H1 (cell line): Measurements from ENCODE around the gene ADCY6. TPM values are rescaled to one million over a fixed set of nuclear protein-coding genes. Genes with fewer than 3 reads are reported as not detected.

Experiments
- CTCF ChIA-PET: fragments of 300-600 bp; sonication (Branson Sonifier 250); formaldehyde crosslinking; loops from one replicate; lab custom pipeline; 2021; ENCODE audit not compliant: partially characterized antibody; lab: Charles Lee
- POLR2A ChIA-PET: fragments of 300-600 bp; sonication (Branson Sonifier 250); formaldehyde crosslinking; loops from one replicate; lab custom pipeline; 2021; ENCODE audit warnings: inconsistent platforms; ENCODE audit not compliant: partially characterized antibody; lab: Charles Lee
- DNase-seq, 2 experiments: peaks; one replicate each; pipeline versions ENCODE4 v3.0.0 to v3.0.0-alpha.2; 2010 to 2022; ENCODE audit warnings: low spot score in 2 of 2, low read depth in 1 of 2, mixed read lengths in 1 of 2
- FAIRE-seq: peaks from 2 replicates; lab custom pipeline; 2011; peaks lifted over from hg19 to GRCh38; lab: Jason Lieb, UNC
- H2AFZ ChIP-seq: 2 replicates; pipeline ENCODE4 v1.8.1; 2012; ENCODE audit warnings: low read length, inconsistent platforms
- H2AK5ac ChIP-seq: 2 replicates; pipeline ENCODE4 v1.6.1; 2013; ENCODE audit warnings: low read depth, low read length
- H2BK120ac ChIP-seq: replicated peaks from 2 replicates; pipeline ENCODE3; 2013; ENCODE audit warnings: low read depth, low read length, inconsistent platforms
- H2BK12ac ChIP-seq: 2 replicates; pipeline ENCODE4 v1.6.1; 2013; ENCODE audit warnings: low read depth, low read length
- H2BK15ac ChIP-seq: 2 replicates; pipeline ENCODE4 v1.6.1; 2013; ENCODE audit warnings: low read length
- H2BK20ac ChIP-seq: 2 replicates; pipeline ENCODE4 v1.6.1; 2013; ENCODE audit warnings: low read length
- H2BK5ac ChIP-seq: 2 replicates; pipeline ENCODE4 v1.6.1; 2013; ENCODE audit warnings: low read depth, low read length
- H3K14ac ChIP-seq: 2 replicates; pipeline ENCODE4 v1.6.1; 2013; ENCODE audit warnings: inconsistent platforms; ENCODE audit not compliant: insufficient read length
- H3K18ac ChIP-seq: 2 replicates; pipeline ENCODE4 v1.6.1; 2013; ENCODE audit warnings: low read length; ENCODE audit errors: extremely low read depth
- H3K23ac ChIP-seq: 2 replicates; pipeline ENCODE4 v1.6.1; 2013; ENCODE audit warnings: inconsistent platforms; ENCODE audit not compliant: insufficient read length
- H3K23me2 ChIP-seq: 2 replicates; pipeline ENCODE4 v1.6.1; 2013; ENCODE audit warnings: low read depth, low read length
- H3K27ac ChIP-seq: 2 replicates; pipeline ENCODE4 v1.6.1; 2011; ENCODE audit warnings: low read depth, low read length, inconsistent platforms
- H3K27me3 ChIP-seq, 4 experiments: replicated peaks in 1 of 4; 1 replicate in 1 of 4; 2 replicates in 3 of 4; pipeline versions ENCODE4 v1.6.1 to v1.8.1; 2011 to 2013; ENCODE audit warnings: low read length in 3 of 4, mild to moderate bottlenecking in 3 of 4, inconsistent platforms in 2 of 4, mixed read lengths in 2 of 4, moderate library complexity in 1 of 4; ENCODE audit not compliant: control insufficient read depth in 3 of 4, insufficient read depth in 3 of 4; ENCODE audit errors: extremely low read depth in 1 of 4
- H3K36me3 ChIP-seq, 4 experiments: 2 replicates each; pipeline versions ENCODE4 v1.6.1 to v1.8.1; 2011 to 2013; ENCODE audit warnings: mild to moderate bottlenecking in 4 of 4, low read length in 3 of 4, moderate library complexity in 2 of 4, control low read depth in 1 of 4, inconsistent platforms in 1 of 4; ENCODE audit not compliant: insufficient read depth in 4 of 4, control insufficient read depth in 2 of 4
- H3K4ac ChIP-seq: replicated peaks from 2 replicates; pipeline ENCODE3; 2013; ENCODE audit warnings: low read length, low read depth, mixed read lengths, inconsistent platforms; ENCODE audit not compliant: insufficient read length
- H3K4me1 ChIP-seq, 4 experiments: replicated peaks in 1 of 4; 1 replicate in 1 of 4; 2 replicates in 3 of 4; pipeline versions ENCODE4 v1.6.1 to v1.8.1; 2011 to 2013; ENCODE audit warnings: low read length in 3 of 4, inconsistent platforms in 2 of 4, mixed read lengths in 1 of 4; ENCODE audit not compliant: insufficient read depth in 4 of 4, control insufficient read depth in 3 of 4
- H3K4me2 ChIP-seq, 2 experiments: 2 replicates each; pipeline versions ENCODE4 v1.6.1 to v1.8.1; 2011 to 2013; ENCODE audit warnings: low read depth in 2 of 2, low read length in 2 of 2, control low read depth in 1 of 2, inconsistent platforms in 1 of 2, mild to moderate bottlenecking in 1 of 2; ENCODE audit not compliant: insufficient read depth in 1 of 2
- H3K4me3 ChIP-seq, 4 experiments: fragments of 200-600, 300-600 bp in 1 of 4; sonication (generic), shearing (Covaris generic), sonication (Bioruptor Twin) in 1 of 4; 2 replicates each; pipeline versions ENCODE4 v1.5.1 to v1.8.1; 2011 to 2016; ENCODE audit warnings: low read length in 4 of 4, low read depth in 3 of 4, control low read depth in 2 of 4, inconsistent platforms in 2 of 4, mild to moderate bottlenecking in 2 of 4, mixed read lengths in 1 of 4, moderate library complexity in 1 of 4; ENCODE audit not compliant: insufficient read depth in 2 of 4; ENCODE audit errors: extremely low read depth in 1 of 4
- H3K56ac ChIP-seq: replicated peaks from 2 replicates; pipeline ENCODE3; 2013; ENCODE audit warnings: low read depth, mild to moderate bottlenecking, mixed read lengths, low read length, inconsistent platforms; ENCODE audit not compliant: insufficient read length
- H3K79me1 ChIP-seq: 2 replicates; pipeline ENCODE4 v1.6.1; 2013; ENCODE audit warnings: low read depth, low read length, control low read depth
- H3K79me2 ChIP-seq, 2 experiments: 2 replicates each; pipeline versions ENCODE4 v1.6.1 to v1.8.1; 2012 to 2013; ENCODE audit warnings: low read length in 2 of 2, mild to moderate bottlenecking in 2 of 2, inconsistent platforms in 1 of 2; ENCODE audit not compliant: insufficient read depth in 2 of 2, control insufficient read depth in 1 of 2
- H3K9ac ChIP-seq, 4 experiments: replicated peaks in 1 of 4; 1 replicate in 1 of 4; 2 replicates in 3 of 4; pipeline versions ENCODE4 v1.6.1 to v1.8.1; 2011 to 2013; ENCODE audit warnings: low read depth in 3 of 4, low read length in 3 of 4, control low read depth in 2 of 4, mild to moderate bottlenecking in 2 of 4, moderate library complexity in 2 of 4, inconsistent platforms in 1 of 4; ENCODE audit errors: extremely low read depth in 1 of 4
- H3K9me3 ChIP-seq, 2 experiments: 2 replicates each; pipeline versions ENCODE4 v1.6.1 to v1.8.1; 2012 to 2013; ENCODE audit warnings: mild to moderate bottlenecking in 2 of 2, moderate library complexity in 2 of 2, control low read depth in 1 of 2, inconsistent platforms in 1 of 2, low read depth in 1 of 2, low read length in 1 of 2, mixed read lengths in 1 of 2; ENCODE audit not compliant: insufficient read depth in 2 of 2
- H4K20me1 ChIP-seq, 2 experiments: replicated peaks in 1 of 2; 2 replicates each; pipeline versions ENCODE3 to v1.8.1; 2011 to 2013; ENCODE audit warnings: inconsistent platforms in 2 of 2, low read length in 2 of 2, mild to moderate bottlenecking in 1 of 2; ENCODE audit not compliant: insufficient read depth in 2 of 2, control insufficient read depth in 1 of 2
- H4K5ac ChIP-seq: 2 replicates; pipeline ENCODE4 v1.6.1; 2013; ENCODE audit warnings: low read length, low read depth, mixed read lengths, inconsistent platforms; ENCODE audit not compliant: insufficient read length
- H4K8ac ChIP-seq: 2 replicates; pipeline ENCODE4 v1.8.0; 2013; ENCODE audit warnings: mild to moderate bottlenecking, moderate library complexity, low read length, inconsistent platforms; ENCODE audit not compliant: insufficient read depth; ENCODE audit errors: extremely low read depth
- H4K91ac ChIP-seq: replicated peaks from 2 replicates; pipeline ENCODE3; 2013; ENCODE audit warnings: low read length, mixed read lengths, inconsistent platforms; ENCODE audit not compliant: insufficient read length
- EGR1 ChIP-seq: IDR thresholded peaks from 2 replicates; pipeline ENCODE4 v1.6.1; 2011; ENCODE audit warnings: low read depth, low read length, borderline replicate concordance
- SIN3A ChIP-seq, 2 experiments: IDR thresholded peaks in 1 of 2; conservative IDR thresholded peaks in 1 of 2; 2 replicates each; pipeline ENCODE4 v1.6.1; 2011 to 2012; ENCODE audit warnings: low read length in 2 of 2, improper control_type of control experiment in 1 of 2, low read depth in 1 of 2, mild to moderate bottlenecking in 1 of 2
- WGBS, 2 experiments: shearing (Covaris generic) in 1 of 2; methylation state at CpG; one replicate each; pipeline versions ENCODE4 v1.1.6 to v1.1.7; 2013 to 2015; ENCODE audit warnings: low lambda C conversion rate in 2 of 2, mixed read lengths in 2 of 2, inconsistent platforms in 1 of 2, low coverage in 1 of 2, missing lambda C conversion rate in 1 of 2; ENCODE audit not compliant: insufficient replicate concordance in 2 of 2, insufficient coverage in 1 of 2, insufficient read length in 1 of 2; ENCODE audit errors: extremely low coverage in 1 of 2, missing lambda C conversion rate in 1 of 2; 5-methylcytosine and 5-hydroxymethylcytosine counted together
- polyA plus RNA-seq, 7 experiments: library from polyadenylated mRNA; depleted of rRNA in 3 of 7; stranded (reverse) in 5 of 7; unstranded in 2 of 7; fragments of >200 nt in 5 of 7; fragments of 200-250 nt in 2 of 7; gene quantifications; 1 replicate in 5 of 7; 2 replicates in 1 of 7; 4 replicates in 1 of 7; pipeline versions ENCODE4 v1.2.1 to v1.2.3, GENCODE V29; 2011 to 2013; ENCODE audit warnings: missing spikeins in 2 of 7, mixed read lengths in 2 of 7
- total RNA-seq: library from RNA; stranded (reverse); fragmentation: NEBNext Ultra II Directional; extraction: Animal tissue kit (Norgen Biotek cat#: 25700); gene quantifications from 2 replicates; pipeline ENCODE4 v1.2.1, GENCODE V29; 2021

Gene ADCY6
- total and polyA plus RNA-seq, 2 of the 8 experiments (the other 6 are each of a cell fraction or from before 2014, with no cell fraction given) = 11.7 to 17.5 TPM

- WGBS, 2 experiments = 11% methylated on average over 4 of the region's 4 CpGs; no CpG with 5 or more reads in 1 of the 2 experiments
- Histone ChIP-seq H2AK5ac (no peak overlapping the region), H3K4me1 (peaks cover 6 to 13% (median 8%) of the 10 kb centered on the region in 4 experiments), H3K9ac (no peak overlapping the region), H3K9me3 (no peaks in the 10 kb centered on the region), H3K18ac (no peak overlapping the region; the same call in 1 of the 2 replicates), H2BK15ac (peak overlapping the region; percentile 31; the same call in 1 of the 2 replicates), H3K27me3 (peaks cover 0 to 2% (median 0%) of the 10 kb centered on the region in 4 experiments; a peak in 1 of 7 replicates), H4K91ac (no peak overlapping the region), H3K23ac (no peak overlapping the region), H3K4me2 (peak overlapping the region; percentile 74 to 88), H3K4me3 (peak overlapping the region; percentile 32 to 95 (median 77); a peak in 6 of 8 replicates), H2BK5ac (no peak overlapping the region), H3K56ac (no peak overlapping the region), H3K36me3 (no peaks in the 10 kb centered on the region), H3K23me2 (peaks cover 13% of the 10 kb centered on the region; the same call in 1 of the 2 replicates), H4K20me1 (peaks cover 0 to 2% of the 10 kb centered on the region in 2 experiments), H3K27ac (no peak overlapping the region), H3K79me1 (peaks cover 4% of the 10 kb centered on the region), H3K79me2 (peaks cover 0 to 21% of the 10 kb centered on the region in 2 experiments; a peak in 2 of 4 replicates), H2BK120ac (no peak overlapping the region), H4K5ac (no peak overlapping the region), H4K8ac (no peak overlapping the region), H2BK12ac (peak overlapping the region; percentile 4; the same call in 1 of the 2 replicates), H2BK20ac (0 out of 2 replicates have a peak overlapping the region, but pooled peaks have one; percentile 23), H2AFZ (peak overlapping the region; percentile 66), H3K14ac (no peak overlapping the region), H3K4ac (no peak overlapping the region)
- ChIA-PET CTCF (interaction anchor here (0.6 to 11.1 kb wide), 5 partner anchors 26 to 63 kb away, joined by 3 to 205 read pairs (median 5); a partner anchor contains a TSS), POLR2A (interaction anchor here (0.6 to 2.7 kb wide), 9 partner anchors 9 to 167 kb away, joined by 3 to 17 read pairs (median 5); partner anchors contain the start of genes ARF3 and RND1)
- peak in 1 of 2 experiments; percentile 51; a peak in 1 of 4 replicates for TF ChIP-seq SIN3A (conservative IDR thresholded peaks at IDR 0.05 in 1 of 2, IDR thresholded peaks at IDR 0.05 in 1 of 2; ENCODE audit: low read depth in 1 of 2, low read length in 2 of 2)
- TF ChIP-seq EGR1 = no peak
- DNase-seq (peak in 1 of 2 experiments; percentile 66), FAIRE-seq (no peak)
Measured at GRCh38 chr12:48789858-48790326, 1.0 kb upstream of the ADCY6 start.
